GM19238 (cell line): ENCODE data around the gene ZFYVE16.
"Not testable (repeated sequence)": the region's sequence is repeated elsewhere in the genome, so short reads cannot be mapped to it uniquely, and the experiment has no call there.

Source experiments
- DNase-seq: peaks from one replicate; pipeline ENCODE4 v3.0.0; 2011; ENCODE audit warnings: low spot score; ENCODE audit not compliant: insufficient read length

Gene ZFYVE16

DNA sequence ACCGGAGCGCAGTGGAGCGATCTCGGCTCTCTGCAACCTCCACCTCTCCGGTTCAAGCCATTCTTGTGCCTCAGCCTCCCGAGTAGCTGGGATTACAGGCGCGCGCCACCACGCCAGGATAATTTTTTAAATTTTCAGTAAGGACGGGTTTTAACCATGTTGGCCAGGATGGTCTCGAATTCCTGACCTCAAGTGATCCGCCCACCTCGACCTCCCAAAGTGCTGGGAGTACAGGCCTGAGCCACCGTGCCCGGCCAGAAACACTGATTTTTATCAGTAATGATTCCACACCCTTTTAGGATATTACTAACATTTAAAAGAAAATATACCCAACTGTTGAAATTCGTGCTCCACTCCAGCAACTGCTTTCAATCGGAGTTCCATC lies 79.6 kb downstream of the ZFYVE16 start:
- no peak for DNase-seq

- DNase-seq = peak; percentile 58
Measured at GRCh38 chr5:80487829-80488721, 80.2 kb downstream of the ZFYVE16 start, which contains the start of gene FAM151B. FAM151B (plus strand) TSS chr5:80488100; CDS start chr5:80488124, 24 bp downstream.

GRCh38 chr5:80491296-80491695 lies 83.4 kb downstream of the ZFYVE16 start:
- no peak for DNase-seq

GRCh38 chr5:80492741-80493140 lies 84.9 kb downstream of the ZFYVE16 start:
- no peak for DNase-seq

DNA sequence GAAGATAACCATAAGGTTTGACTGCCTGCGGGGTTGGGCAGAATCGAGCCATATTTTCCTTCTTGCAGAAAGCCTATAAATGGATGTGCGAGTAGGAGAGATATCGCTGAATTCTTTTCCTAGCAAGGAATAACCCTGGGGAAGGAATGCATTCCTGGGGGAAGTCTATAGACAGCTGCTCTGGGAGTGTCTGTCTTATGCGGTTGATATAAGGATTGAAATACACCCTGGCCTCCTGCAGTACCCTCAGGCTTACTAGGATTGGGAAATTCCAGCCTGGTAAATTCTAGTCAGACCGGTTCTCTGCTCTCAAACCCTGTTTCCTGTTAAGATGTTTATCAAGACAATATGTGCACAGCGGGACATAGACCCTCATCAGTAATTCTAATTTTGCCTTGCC lies 85.6 kb downstream of the ZFYVE16 start:
- DNase-seq = not testable (repeated sequence)

GRCh38 chr5:80495891-80496290 lies 88.0 kb downstream of the ZFYVE16 start:
- DNase-seq = no peak

GRCh38 chr5:80502800-80503199 lies 94.9 kb downstream of the ZFYVE16 start:
- DNase-seq = no peak

DNA sequence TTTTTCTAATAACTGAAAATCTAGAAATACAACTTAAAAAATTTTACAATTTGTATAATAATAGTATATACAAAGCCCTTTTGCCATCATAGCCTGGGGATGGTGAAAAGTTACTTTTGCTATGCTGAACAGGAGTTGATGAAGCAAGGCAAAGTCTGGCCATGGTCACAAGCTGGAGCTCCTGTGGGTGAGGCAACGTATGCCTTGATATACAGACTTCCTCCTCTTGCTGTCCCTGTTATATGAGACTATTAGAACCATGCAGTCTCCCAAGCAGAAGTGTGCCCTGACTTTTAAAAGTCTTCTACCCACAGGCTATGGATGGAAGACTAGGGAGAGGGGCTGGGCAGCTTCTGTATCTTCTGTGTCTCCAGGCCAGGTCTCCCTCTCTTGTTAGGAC lies 95.8 kb downstream of the ZFYVE16 start:
- DNase-seq = no peak

GRCh38 chr5:80504833-80505232 lies 97.0 kb downstream of the ZFYVE16 start:
- DNase-seq = no peak

DNA sequence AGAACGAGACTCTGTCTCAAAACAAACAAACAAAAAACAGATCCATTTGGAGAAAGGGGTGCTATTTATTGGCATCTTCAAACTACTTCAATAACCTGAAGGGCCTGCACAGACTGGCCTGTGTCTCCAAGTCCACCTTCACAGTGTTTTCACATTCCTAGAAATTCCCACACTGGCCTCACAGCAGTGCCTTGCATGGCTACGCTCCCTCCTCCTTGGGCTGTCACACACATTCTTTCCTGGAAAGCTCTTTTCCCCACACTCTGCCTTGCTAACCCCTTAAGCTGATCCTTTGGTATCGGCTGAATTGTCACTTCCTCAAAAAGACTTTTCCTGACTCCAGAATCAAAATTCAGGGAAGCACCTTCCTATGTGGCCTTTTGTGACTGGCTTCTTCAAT lies 99.8 kb downstream of the ZFYVE16 start:
- no peak for DNase-seq

- no peak for DNase-seq
Measured at GRCh38 chr5:80508844-80509243, 101.0 kb downstream of the ZFYVE16 start.

DNA sequence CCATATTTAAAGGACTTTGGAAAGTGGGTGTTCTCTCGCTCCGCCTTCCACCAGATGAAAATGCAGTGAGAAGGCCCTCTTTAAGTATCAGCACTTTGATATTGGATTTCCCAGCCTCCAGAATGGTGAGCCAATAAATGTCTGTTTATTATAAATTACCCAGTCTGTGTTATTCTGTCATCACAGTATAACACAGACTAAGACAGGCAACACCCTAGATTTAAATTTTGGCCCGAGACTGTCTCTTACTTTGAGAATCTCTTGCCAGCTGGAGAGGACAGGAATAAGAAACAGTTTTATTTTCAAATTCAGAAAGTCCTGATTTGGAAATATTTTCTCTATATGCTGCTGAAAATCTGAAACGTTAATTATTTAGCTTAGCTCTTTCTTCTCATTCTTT lies 101.5 kb downstream of the ZFYVE16 start:
- no peak for DNase-seq

DNA sequence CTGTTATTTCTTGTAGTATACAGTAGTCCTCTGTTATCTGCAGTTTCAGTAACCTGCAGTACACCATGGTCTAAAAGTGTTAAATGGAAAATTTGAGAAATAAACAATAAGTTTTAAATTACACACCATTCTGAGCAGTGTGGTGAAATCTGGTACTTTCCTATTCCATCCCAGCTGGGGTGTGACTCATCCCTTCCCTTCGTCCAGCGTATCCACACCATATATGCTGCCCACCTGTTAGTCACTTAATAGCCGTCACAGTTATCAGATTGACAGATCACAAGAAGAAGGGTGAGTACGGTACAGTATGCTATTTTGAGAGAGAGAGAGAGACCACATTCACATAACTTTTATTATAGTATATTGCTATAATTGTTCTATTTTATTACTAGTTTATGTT lies 109.0 kb downstream of the ZFYVE16 start:
- DNase-seq = no peak
